ENCODE results near the gene UBE2M. TPM values are rescaled to one million over a fixed set of nuclear protein-coding genes. Genes with fewer than 3 reads are reported as not detected.
A peak's percentile ranks its signal among the peaks of the same experiment; 100 is the strongest.

UBE2M gene
- total RNA-seq, 5 donors from 2014 or later (not counting 1 experiment from before 2014, with no cell fraction given): 35.6 to 53.5 (median 48.6) TPM

DNA sequence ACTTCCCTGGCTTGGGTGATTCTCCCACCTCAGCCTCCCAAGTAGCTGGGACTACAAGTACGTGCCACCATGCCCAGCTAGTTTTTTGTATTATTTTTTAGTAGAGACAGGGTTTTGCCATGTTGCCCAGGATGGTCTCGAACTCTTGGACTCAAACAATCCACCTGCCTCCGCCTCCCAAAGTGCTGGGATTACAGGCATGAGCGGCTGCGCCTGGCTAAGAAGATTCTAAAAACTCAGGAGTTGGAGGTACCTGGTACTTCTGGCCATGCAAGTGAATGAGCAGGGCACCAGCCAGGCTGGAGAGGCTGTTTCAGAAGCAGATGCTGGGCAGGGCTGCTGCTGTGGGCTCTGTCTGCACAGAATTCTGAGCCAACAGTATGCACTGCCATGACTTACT, 8.6 kb upstream of the UBE2M start:
- DNase-seq: no peak
- Mint-ChIP-seq H3K9me3 (no peaks in the 10 kb centered on the region), H3K4me3 (no peak overlapping the region), H3K27ac (no peak overlapping the region), H3K36me3 (peaks cover 6% of the 10 kb centered on the region), H3K27me3 (no peaks in the 10 kb centered on the region), H3K4me1 (peaks cover 20 to 26% (median 23%) of the 10 kb centered on the region in 3 donors)
- no peak overlapping the region for H3K4me3 ChIP-seq (ENCODE audit: control insufficient read depth in 1 of 2, extremely low read depth in 1 of 2, low read length in 1 of 2)
- 100% methylated on average over 4 of the region's 5 CpGs for WGBS (ENCODE audit: insufficient coverage)
- no peak overlapping the region for H3K27ac ChIP-seq (ENCODE audit: low read length)
- H3K9me3 ChIP-seq: no peaks in the 10 kb centered on the region
- H3K36me3 ChIP-seq (ENCODE audit: control insufficient read depth in 2 of 2, extremely low read depth in 1 of 2, insufficient read depth in 1 of 2, low read length in 1 of 2): peaks cover 5 to 12% of the 10 kb centered on the region in 2 donors
- ATAC-seq (replicated peaks in 1 of 4): no peak
- H3K27me3 ChIP-seq (replicated peaks in 1 of 2; ENCODE audit: control insufficient read depth in 2 of 2, extremely low read depth in 1 of 2, insufficient read depth in 2 of 2, low read length in 1 of 2): no peaks in the 10 kb centered on the region
- ChIA-PET CTCF (no interaction called here), POLR2A (no interaction called here)
- peaks cover 13 to 30% of the 10 kb centered on the region in 2 experiments for H3K4me1 ChIP-seq (ENCODE audit: control insufficient read depth in 1 of 2, extremely low read depth in 1 of 2, insufficient read depth in 2 of 2, low read length in 2 of 2)

DNA sequence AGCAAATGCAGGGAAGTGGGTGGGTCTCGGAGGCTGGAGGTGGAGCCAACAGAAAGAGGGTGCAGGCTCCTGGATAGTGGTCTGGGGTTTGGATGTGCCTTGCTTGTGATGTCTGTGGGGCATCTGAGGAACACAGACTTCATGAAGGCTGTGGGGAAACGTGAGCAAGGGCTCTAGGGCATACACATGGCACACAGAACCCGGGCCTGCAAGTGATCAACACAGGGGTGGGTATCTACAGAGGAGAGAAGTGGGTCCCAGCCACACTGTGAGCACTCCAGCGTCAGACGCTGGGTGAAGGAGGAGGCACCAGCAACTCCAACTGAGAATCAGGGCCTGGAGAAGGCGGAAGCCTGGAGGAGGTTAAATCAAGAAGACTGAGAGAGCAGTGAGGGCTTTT, 5.4 kb upstream of the UBE2M start:
- POLR2A ChIA-PET: interaction anchor here in 1 of 2 donors (0.6 kb wide), 1 partner anchor 221 kb away, joined by 5 read pairs; no protein-coding TSS in a partner anchor
- CTCF ChIA-PET: no interaction called here

DNA sequence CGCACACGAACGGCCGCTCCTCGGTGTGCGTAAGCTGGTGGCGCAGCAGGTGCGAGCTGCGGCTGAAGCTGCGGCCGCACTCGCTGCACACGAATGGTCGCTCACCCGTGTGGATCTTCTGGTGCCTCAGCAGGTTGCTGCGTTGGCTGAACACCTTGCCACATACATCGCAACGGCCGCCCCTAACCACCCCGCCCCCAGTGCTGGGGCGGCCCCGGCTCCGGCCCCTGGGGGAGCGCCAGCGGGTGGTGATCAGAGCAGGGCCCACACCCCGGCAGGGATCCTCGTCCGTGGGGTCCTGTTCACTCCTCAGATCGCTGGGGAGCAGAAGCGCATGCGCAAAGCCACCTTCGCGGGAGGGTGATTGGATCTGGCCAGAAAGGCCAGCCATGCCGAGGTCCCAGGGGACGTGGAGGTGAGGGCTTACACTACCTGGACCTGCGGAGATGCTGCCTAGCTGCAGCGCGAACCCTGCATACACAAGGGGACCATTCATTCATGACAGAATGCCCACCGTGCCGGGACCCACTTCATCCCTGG, 4.7 kb upstream of the UBE2M start:
- WGBS (ENCODE audit: insufficient coverage): 14% methylated on average over 40 of the region's 40 CpGs
- peaks cover 1% of the 10 kb centered on the region for H3K36me3 Mint-ChIP-seq
- ATAC-seq (replicated peaks in 1 of 4): no peak
- H3K27me3 Mint-ChIP-seq: no peaks in the 10 kb centered on the region
- H3K4me1 Mint-ChIP-seq: peaks cover 35 to 49% (median 49%) of the 10 kb centered on the region in 3 donors
- ChIA-PET CTCF (no interaction called here), POLR2A (interaction anchor here in 1 of 2 donors (0.6 kb wide), 1 partner anchor 220 kb away, joined by 5 read pairs; no protein-coding TSS in a partner anchor)
- Histone ChIP-seq H3K36me3 (ENCODE audit: control insufficient read depth in 2 of 2, extremely low read depth in 1 of 2, insufficient read depth in 1 of 2, low read length in 1 of 2) (peaks cover 5 to 6% of the 10 kb centered on the region in 2 donors), H3K27ac (ENCODE audit: low read length) (no peak overlapping the region), H3K27me3 (replicated peaks in 1 of 2; ENCODE audit: control insufficient read depth in 2 of 2, extremely low read depth in 1 of 2, insufficient read depth in 2 of 2, low read length in 1 of 2) (peaks cover 0 to 4% of the 10 kb centered on the region in 2 experiments), H3K4me1 (ENCODE audit: control insufficient read depth in 1 of 2, extremely low read depth in 1 of 2, insufficient read depth in 2 of 2, low read length in 2 of 2) (peaks cover 20 to 46% of the 10 kb centered on the region in 2 experiments), H3K9me3 (no peaks in the 10 kb centered on the region), H3K4me3 (ENCODE audit: control insufficient read depth in 1 of 2, extremely low read depth in 1 of 2, low read length in 1 of 2) (peak overlapping the region; percentile 49 to 78)
- DNase-seq: peak in 3 of 35 experiments; percentile 31 to 39 (median 38)
- H3K27ac Mint-ChIP-seq: peak overlapping the region; percentile 84 to 88
- H3K4me3 Mint-ChIP-seq: peak overlapping the region; percentile 79 to 97 (median 85)
- H3K9me3 Mint-ChIP-seq: no peaks in the 10 kb centered on the region

More for the DNA sequence above, 5.4 kb upstream of the UBE2M start:
- Histone ChIP-seq H3K4me1 (ENCODE audit: control insufficient read depth in 1 of 2, extremely low read depth in 1 of 2, insufficient read depth in 2 of 2, low read length in 2 of 2) (peaks cover 20 to 45% of the 10 kb centered on the region in 2 experiments), H3K36me3 (ENCODE audit: control insufficient read depth in 2 of 2, extremely low read depth in 1 of 2, insufficient read depth in 1 of 2, low read length in 1 of 2) (peaks cover 5 to 6% of the 10 kb centered on the region in 2 donors), H3K9me3 (no peaks in the 10 kb centered on the region), H3K4me3 (ENCODE audit: control insufficient read depth in 1 of 2, extremely low read depth in 1 of 2, low read length in 1 of 2) (no peak overlapping the region), H3K27me3 (replicated peaks in 1 of 2; ENCODE audit: control insufficient read depth in 2 of 2, extremely low read depth in 1 of 2, insufficient read depth in 2 of 2, low read length in 1 of 2) (peaks cover 0 to 4% of the 10 kb centered on the region in 2 experiments), H3K27ac (ENCODE audit: low read length) (no peak overlapping the region)
- peak overlapping the region; percentile 20 to 60 for H3K27ac Mint-ChIP-seq
- H3K27me3 Mint-ChIP-seq: no peaks in the 10 kb centered on the region
- 93% methylated on average over 5 of the region's 6 CpGs for WGBS (ENCODE audit: insufficient coverage)
- H3K4me3 Mint-ChIP-seq: peak overlapping the region; percentile 79 to 97 (median 85)
- H3K9me3 Mint-ChIP-seq: no peaks in the 10 kb centered on the region
- peaks cover 34 to 49% (median 48%) of the 10 kb centered on the region in 3 donors for H3K4me1 Mint-ChIP-seq
- DNase-seq: no peak
- peaks cover 2% of the 10 kb centered on the region for H3K36me3 Mint-ChIP-seq
- no peak for ATAC-seq (replicated peaks in 1 of 4)

DNA sequence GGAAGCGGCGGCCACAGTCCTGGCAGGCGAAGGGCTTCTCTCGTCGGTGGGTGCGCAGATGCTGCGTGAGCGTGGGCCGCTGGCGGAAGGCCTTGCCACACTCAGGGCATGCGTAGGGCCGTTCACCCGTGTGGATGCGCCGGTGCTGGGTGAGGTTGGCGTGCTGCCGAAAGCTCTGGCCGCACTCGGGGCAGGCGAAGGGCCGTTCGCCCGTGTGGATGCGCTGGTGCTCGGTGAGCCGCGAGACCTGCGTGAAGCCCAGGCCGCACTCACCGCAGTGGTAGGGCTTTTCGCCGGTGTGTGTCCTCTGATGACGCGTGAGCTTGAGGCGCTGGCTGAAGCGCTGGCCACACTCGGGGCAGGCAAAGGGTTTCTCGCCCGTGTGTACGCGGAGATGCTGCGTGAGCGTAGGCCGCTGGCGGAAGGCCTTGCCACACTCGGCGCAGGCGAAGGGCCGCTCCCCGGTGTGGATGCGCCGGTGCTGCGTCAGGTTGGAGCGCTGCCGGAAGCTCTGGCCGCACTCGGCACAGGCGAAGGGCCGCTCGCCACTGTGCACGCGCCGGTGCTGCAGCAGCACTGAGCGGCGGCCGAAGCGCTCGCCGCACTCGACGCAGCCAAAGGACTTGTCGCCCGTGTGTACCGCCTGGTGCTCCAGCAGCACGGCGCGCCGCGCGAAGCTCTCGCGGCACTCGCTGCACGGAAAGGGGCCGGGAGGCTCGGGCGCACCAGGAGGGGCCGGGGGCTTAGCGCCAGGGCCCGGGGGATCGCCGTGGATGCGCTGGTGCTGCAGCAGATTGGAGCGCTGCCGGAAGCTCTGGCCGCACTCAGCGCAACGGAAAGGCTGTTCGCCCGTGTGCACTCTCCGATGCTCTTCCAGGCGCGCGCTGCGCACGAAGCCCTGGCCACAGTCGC, 4.0 kb upstream of the UBE2M start:
- Histone ChIP-seq H3K36me3 (ENCODE audit: control insufficient read depth in 2 of 2, extremely low read depth in 1 of 2, insufficient read depth in 1 of 2, low read length in 1 of 2) (peaks cover 5 to 6% of the 10 kb centered on the region in 2 donors), H3K9me3 (no peaks in the 10 kb centered on the region), H3K4me3 (ENCODE audit: control insufficient read depth in 1 of 2, extremely low read depth in 1 of 2, low read length in 1 of 2) (peak overlapping the region; percentile 49 to 78), H3K27ac (ENCODE audit: low read length) (peak overlapping the region; percentile 55), H3K4me1 (ENCODE audit: control insufficient read depth in 1 of 2, extremely low read depth in 1 of 2, insufficient read depth in 2 of 2, low read length in 2 of 2) (peaks cover 26 to 53% of the 10 kb centered on the region in 2 experiments), H3K27me3 (replicated peaks in 1 of 2; ENCODE audit: control insufficient read depth in 2 of 2, extremely low read depth in 1 of 2, insufficient read depth in 2 of 2, low read length in 1 of 2) (peaks cover 0 to 4% of the 10 kb centered on the region in 2 experiments)
- no peaks in the 10 kb centered on the region for H3K27me3 Mint-ChIP-seq
- DNase-seq (peak in 13 of 35 experiments; percentile 13 to 59 (median 37)), ATAC-seq (replicated peaks in 1 of 4) (peak in 2 of 4 experiments; percentile 7 to 8)
- ChIA-PET CTCF (interaction anchor here in 1 of 2 donors (0.5 kb wide), 1 partner anchor 61 kb away, joined by 7 read pairs; no protein-coding TSS in a partner anchor), POLR2A (interaction anchor here in 1 of 2 donors (0.6 kb wide), 1 partner anchor 9 kb away, joined by 3 read pairs; no protein-coding TSS in a partner anchor)
- H3K4me1 Mint-ChIP-seq: peaks cover 43 to 53% (median 53%) of the 10 kb centered on the region in 3 donors
- peak overlapping the region; percentile 79 to 97 (median 85) for H3K4me3 Mint-ChIP-seq
- peak overlapping the region; percentile 84 to 88 for H3K27ac Mint-ChIP-seq
- no peaks in the 10 kb centered on the region for H3K9me3 Mint-ChIP-seq
- H3K36me3 Mint-ChIP-seq: no peaks in the 10 kb centered on the region
- 14% methylated on average over 107 of the region's 107 CpGs for WGBS (ENCODE audit: insufficient coverage)

DNA sequence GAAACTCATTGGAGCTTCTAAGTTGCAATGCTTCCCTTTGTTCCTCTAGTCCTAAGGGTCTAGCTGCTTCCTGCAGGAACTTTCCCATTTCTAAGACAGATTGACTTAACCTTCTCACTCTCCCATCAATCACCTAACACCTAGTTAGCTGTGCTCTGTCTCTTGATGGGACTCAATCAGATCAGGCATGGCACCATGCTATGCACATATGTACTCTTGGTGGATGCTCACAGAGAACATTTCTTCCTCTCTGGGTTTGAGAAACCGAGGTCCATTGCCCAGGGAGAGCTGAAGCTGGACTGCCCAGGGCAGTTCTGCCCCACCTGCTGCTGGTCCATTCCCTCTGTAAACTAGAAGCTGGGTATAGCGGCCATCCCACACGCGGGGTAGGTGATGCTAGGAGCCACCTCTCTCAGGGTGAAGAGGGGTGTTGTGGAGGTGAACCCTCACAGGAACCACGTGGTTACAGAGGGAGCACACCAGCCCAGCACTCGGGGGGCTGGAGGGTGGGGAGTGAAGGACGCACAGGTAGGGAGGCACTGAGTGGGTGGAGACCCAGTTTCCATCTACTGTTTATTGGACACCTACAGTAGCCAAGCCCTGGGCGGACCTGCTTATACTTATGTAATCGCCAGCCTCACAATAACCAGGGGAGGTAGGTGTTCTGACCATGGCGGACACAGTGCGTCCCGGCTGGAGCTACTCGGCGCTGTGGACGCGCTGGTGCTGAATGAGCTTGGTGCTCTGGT, 3.1 kb upstream of the UBE2M start:
- Histone ChIP-seq H3K36me3 (ENCODE audit: control insufficient read depth in 2 of 2, extremely low read depth in 1 of 2, insufficient read depth in 1 of 2, low read length in 1 of 2) (peaks cover 0 to 7% of the 10 kb centered on the region in 2 donors), H3K4me3 (ENCODE audit: control insufficient read depth in 1 of 2, extremely low read depth in 1 of 2, low read length in 1 of 2) (peak overlapping the region; percentile 49 to 78), H3K9me3 (no peaks in the 10 kb centered on the region), H3K4me1 (ENCODE audit: control insufficient read depth in 1 of 2, extremely low read depth in 1 of 2, insufficient read depth in 2 of 2, low read length in 2 of 2) (peaks cover 31 to 61% of the 10 kb centered on the region in 2 experiments), H3K27ac (ENCODE audit: low read length) (peak overlapping the region; percentile 12), H3K27me3 (replicated peaks in 1 of 2; ENCODE audit: control insufficient read depth in 2 of 2, extremely low read depth in 1 of 2, insufficient read depth in 2 of 2, low read length in 1 of 2) (peaks cover 0 to 4% of the 10 kb centered on the region in 2 experiments)
- Mint-ChIP-seq H3K36me3 (peaks cover 3% of the 10 kb centered on the region), H3K4me1 (peaks cover 51 to 62% (median 61%) of the 10 kb centered on the region in 3 donors), H3K9me3 (no peaks in the 10 kb centered on the region), H3K27me3 (no peaks in the 10 kb centered on the region), H3K4me3 (peak overlapping the region; percentile 79 to 97 (median 85)), H3K27ac (peak overlapping the region; percentile 75 to 84)
- ATAC-seq (replicated peaks in 1 of 4): no peak
- CTCF ChIA-PET: no interaction called here
- POLR2A ChIA-PET: interaction anchor here in 1 of 2 donors (0.6 kb wide), 1 partner anchor 8 kb away, joined by 3 read pairs; no protein-coding TSS in a partner anchor
- WGBS (ENCODE audit: insufficient coverage): 91% methylated on average over 9 of the region's 16 CpGs
- no peak for DNase-seq
